MCF 10A (cell line): ENCODE measurements around the gene HEATR3. TPM values are rescaled to one million over a fixed set of nuclear protein-coding genes. Genes with fewer than 3 reads are reported as not detected.
"Not testable (repeated sequence)": the region's sequence is repeated elsewhere in the genome, so short reads cannot be mapped to it uniquely, and the experiment has no call there.

Experiments used
- BruUV-seq: library from RNA; stranded (reverse); fragments of 400-500 nt; replicated peaks from 2 replicates; lab custom pipeline; 2021; lab: Mats Ljungman, UMichigan
- CTCF ChIA-PET: fragments of 300-600 bp; sonication (Branson Sonifier 250); formaldehyde crosslinking; extraction: SDS; loops from one replicate; lab custom pipeline; 2021; ENCODE audit warnings: antibody characterized with exemption, inconsistent platforms; lab: Yijun Ruan, JAX
- POLR2A ChIA-PET: fragments of 300-600, 350-650 bp; sonication (Branson Sonifier 250); formaldehyde crosslinking; extraction: SDS; loops from one replicate; lab custom pipeline; 2020; ENCODE audit warnings: antibody characterized with exemption, inconsistent platforms; lab: Yijun Ruan, JAX
- DNase-seq: peaks from one replicate; pipeline ENCODE4 v3.0.0-alpha.2; 2018; ENCODE audit not compliant: unreplicated experiment
- H3K27ac Mint-ChIP-seq: one replicate; pipeline ENCODE4 v1.8.0; 2022; ENCODE audit warnings: mild to moderate bottlenecking, low read depth, mixed read lengths; ENCODE audit not compliant: unreplicated experiment
- H3K27me3 Mint-ChIP-seq: one replicate; pipeline ENCODE4 v1.8.0; 2022; ENCODE audit warnings: mixed read lengths; ENCODE audit not compliant: insufficient read depth, unreplicated experiment
- H3K36me3 Mint-ChIP-seq: one replicate; pipeline ENCODE4 v1.8.0; 2022; ENCODE audit warnings: mild to moderate bottlenecking, moderate library complexity, mixed read lengths; ENCODE audit not compliant: insufficient read depth, unreplicated experiment
- H3K4me1 Mint-ChIP-seq: one replicate; pipeline ENCODE4 v1.8.0; 2022; ENCODE audit warnings: mixed read lengths; ENCODE audit not compliant: insufficient read depth, unreplicated experiment
- H3K4me3 Mint-ChIP-seq: one replicate; pipeline ENCODE4 v1.8.0; 2022; ENCODE audit warnings: mild to moderate bottlenecking, moderate library complexity, mixed read lengths; ENCODE audit not compliant: unreplicated experiment
- H3K9me3 Mint-ChIP-seq: one replicate; pipeline ENCODE4 v1.8.0; 2022; ENCODE audit warnings: mixed read lengths; ENCODE audit not compliant: unreplicated experiment
- CTCF ChIP-seq: fragments of 200-600 bp; IDR thresholded peaks from one replicate; pipeline ENCODE4 v1.8.0; 2022; ENCODE audit warnings: antibody characterized with exemption, mild to moderate bottlenecking; ENCODE audit not compliant: unreplicated experiment
- intact Hi-C: fragments of 100-400 bp; cut with micrococcal nuclease; formaldehyde crosslinking; loops from 2 replicates; pipeline ENCODE4 v1.14.1; 2022
- total RNA-seq: library from RNA; stranded (reverse); gene quantifications from 2 replicates; pipeline ENCODE4 v1.2.3, GENCODE V29; 2022

HEATR3 gene
- total RNA-seq, 1 experiment from 2014 or later: 13.3 TPM

GRCh38 chr16:50126183-50126582 is 60.4 kb downstream of the HEATR3 start:
- no peak for DNase-seq
- POLR2A ChIA-PET: no interaction called here
- H3K27ac Mint-ChIP-seq: no peak overlapping the region
- TF ChIP-seq CTCF: no peak
- no peak overlapping the region for H3K4me3 Mint-ChIP-seq
- peaks cover 6% of the 10 kb centered on the region for H3K4me1 Mint-ChIP-seq
- no TSS peak for BruUV-seq
- CTCF ChIA-PET: no interaction called here
- no peaks in the 10 kb centered on the region for H3K27me3 Mint-ChIP-seq
- intact Hi-C loops: no loop called here
- no peaks in the 10 kb centered on the region for H3K36me3 Mint-ChIP-seq
- H3K9me3 Mint-ChIP-seq: no peaks in the 10 kb centered on the region

- CTCF ChIA-PET: interaction anchor here (0.6 to 0.7 kb wide), 2 partner anchors 107 to 253 kb away, joined by 3 read pairs; partner anchors contain the start of gene CNEP1R1
These were observed 66.8 kb downstream of the HEATR3 start for GRCh38 chr16:50132571-50132970.

GRCh38 chr16:50133214-50133613 is 67.4 kb downstream of the HEATR3 start:
- Mint-ChIP-seq H3K4me3 (no peak overlapping the region), H3K4me1 (no peaks in the 10 kb centered on the region), H3K27me3 (no peaks in the 10 kb centered on the region), H3K27ac (no peak overlapping the region), H3K9me3 (no peaks in the 10 kb centered on the region), H3K36me3 (no peaks in the 10 kb centered on the region)
- intact Hi-C loops: no loop called here
- TF ChIP-seq CTCF: no peak
- ChIA-PET POLR2A (no interaction called here), CTCF (no interaction called here)
- no peak for DNase-seq
- no TSS peak for BruUV-seq

More at GRCh38 chr16:50132571-50132970, 66.8 kb downstream of the HEATR3 start:
- H3K4me1 Mint-ChIP-seq, POLR2A ChIA-PET, DNase-seq, BruUV-seq, H3K4me3 Mint-ChIP-seq, H3K9me3 Mint-ChIP-seq, H3K36me3 Mint-ChIP-seq, intact Hi-C loops, H3K27me3 Mint-ChIP-seq, H3K27ac Mint-ChIP-seq: not testable (repeated sequence)

- Mint-ChIP-seq H3K36me3 (no peaks in the 10 kb centered on the region), H3K4me3 (no peak overlapping the region), H3K27ac (no peak overlapping the region), H3K9me3 (no peaks in the 10 kb centered on the region), H3K4me1 (no peaks in the 10 kb centered on the region), H3K27me3 (no peaks in the 10 kb centered on the region)
- no peak for TF ChIP-seq CTCF
- ChIA-PET CTCF (interaction anchor here (1.2 kb wide), 1 partner anchor 19 kb away, joined by 4 read pairs; no protein-coding TSS in a partner anchor), POLR2A (no interaction called here)
- intact Hi-C loops: no loop called here
- DNase-seq: no peak
- BruUV-seq: no TSS peak
These were observed 70.6 kb downstream of the HEATR3 start for GRCh38 chr16:50136399-50136798.

- POLR2A ChIA-PET: no interaction called here
- Mint-ChIP-seq H3K4me3 (no peak overlapping the region), H3K36me3 (no peaks in the 10 kb centered on the region), H3K4me1 (no peaks in the 10 kb centered on the region), H3K9me3 (no peaks in the 10 kb centered on the region), H3K27ac (no peak overlapping the region), H3K27me3 (no peaks in the 10 kb centered on the region)
- no TSS peak for BruUV-seq
- no peak for DNase-seq
- CTCF ChIA-PET: interaction anchor here (0.6 kb wide), 1 partner anchor 9 kb away, joined by 3 read pairs; no protein-coding TSS in a partner anchor
- no peak for TF ChIP-seq CTCF
- intact Hi-C loops: no loop called here
These were observed 71.5 kb downstream of the HEATR3 start for GRCh38 chr16:50137268-50137667.
